ENCODE results near the gene SHOX.
"Not testable (repeated sequence)": the region's sequence is repeated elsewhere in the genome, so short reads cannot be mapped to it uniquely, and the experiment has no call there.

SHOX gene

DNA sequence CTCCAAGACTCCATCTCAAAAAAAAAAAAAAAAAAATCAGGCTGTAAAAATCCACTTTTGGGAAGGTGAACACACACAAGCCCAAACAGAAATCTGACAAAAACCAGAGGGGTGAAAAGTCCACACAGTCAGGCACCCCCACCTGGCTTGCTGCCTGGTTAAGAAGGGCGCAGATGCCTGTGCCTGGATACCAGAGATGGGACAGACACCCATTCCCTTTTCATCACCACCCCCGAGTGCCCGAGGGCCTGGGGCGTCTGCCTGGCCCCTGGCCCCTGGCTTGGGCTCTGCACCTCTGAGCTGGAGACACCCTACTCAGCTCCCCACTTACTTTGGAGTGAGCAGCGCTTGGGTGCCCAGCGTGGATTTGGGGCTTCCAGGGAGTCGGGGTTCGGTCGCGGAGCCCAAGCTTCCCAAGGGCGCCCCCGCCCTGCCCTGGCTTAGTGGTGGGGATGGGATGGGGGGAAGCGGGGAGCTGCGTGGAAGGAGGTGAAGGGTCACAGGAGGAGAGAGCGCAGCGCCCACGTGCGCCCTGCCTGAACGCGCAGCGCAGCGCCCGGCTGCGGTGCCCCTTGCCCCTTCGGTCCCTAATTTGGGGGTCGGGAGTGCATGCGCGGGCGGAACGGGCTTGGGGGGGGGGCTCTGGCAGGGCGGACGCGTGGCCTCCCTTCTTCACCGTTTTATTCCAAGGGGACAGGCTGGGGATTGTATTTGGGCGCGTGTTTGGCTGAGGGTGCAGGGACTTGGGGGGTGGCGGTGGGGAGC is 11.3 kb downstream of the SHOX start:
- H3K27me3 Mint-ChIP-seq = peaks cover 84% of the 10 kb centered on the region
- ATAC-seq = peak; percentile 31
- H3K36me3 Mint-ChIP-seq = peaks cover 5% of the 10 kb centered on the region
- peaks cover 3% of the 10 kb centered on the region for H3K9me3 Mint-ChIP-seq
- H3K4me3 Mint-ChIP-seq = no peak overlapping the region
- H3K27ac Mint-ChIP-seq = no peak overlapping the region
- H3K4me1 Mint-ChIP-seq = peaks cover 13% of the 10 kb centered on the region

DNA sequence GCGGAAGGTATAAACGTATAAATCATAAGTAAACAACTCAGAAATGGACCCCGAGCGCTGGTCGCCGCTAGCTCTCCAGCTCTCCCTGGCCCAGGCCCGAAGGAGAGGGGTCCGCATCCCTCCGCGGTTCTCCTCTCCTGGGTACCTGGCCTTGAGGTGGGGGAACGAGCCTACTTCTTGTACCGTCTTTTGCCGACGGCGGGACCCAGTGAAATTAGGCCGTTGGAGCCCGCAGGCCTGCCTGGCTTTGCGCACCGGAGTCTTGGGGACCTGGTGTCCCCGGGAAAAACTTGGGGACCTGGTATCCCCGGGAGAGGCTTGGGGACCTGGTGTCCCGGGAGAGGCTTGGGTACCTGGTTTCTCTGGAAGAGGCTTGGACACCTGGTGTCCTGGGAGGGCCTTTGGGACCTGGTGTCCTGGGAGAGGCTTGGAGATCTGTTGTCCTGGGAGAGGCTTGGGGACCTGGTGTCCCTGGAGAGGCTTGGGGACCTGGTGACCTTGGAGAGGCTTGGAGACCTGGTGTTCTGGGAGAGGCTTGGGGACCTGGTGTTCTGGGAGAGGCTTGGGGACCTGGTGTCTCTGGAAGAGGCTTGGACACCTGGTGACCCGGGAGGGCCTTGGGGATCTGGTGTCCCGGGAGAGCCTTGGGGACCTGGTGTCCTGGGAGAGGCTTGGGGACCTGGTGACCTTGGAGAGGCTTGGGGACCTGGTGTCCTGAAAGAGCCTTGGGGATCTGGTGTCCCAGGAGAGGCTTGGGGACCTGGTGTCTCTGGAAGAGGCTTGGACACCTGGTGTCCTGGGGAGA is 12.0 kb downstream of the SHOX start:
- no peak overlapping the region for H3K4me3 Mint-ChIP-seq
- H3K36me3 Mint-ChIP-seq = peaks cover 5% of the 10 kb centered on the region
- peaks cover 76% of the 10 kb centered on the region for H3K27me3 Mint-ChIP-seq
- no peak overlapping the region for H3K27ac Mint-ChIP-seq
- peaks cover 7% of the 10 kb centered on the region for H3K4me1 Mint-ChIP-seq
- no peak for ATAC-seq
- peaks cover 3% of the 10 kb centered on the region for H3K9me3 Mint-ChIP-seq

DNA sequence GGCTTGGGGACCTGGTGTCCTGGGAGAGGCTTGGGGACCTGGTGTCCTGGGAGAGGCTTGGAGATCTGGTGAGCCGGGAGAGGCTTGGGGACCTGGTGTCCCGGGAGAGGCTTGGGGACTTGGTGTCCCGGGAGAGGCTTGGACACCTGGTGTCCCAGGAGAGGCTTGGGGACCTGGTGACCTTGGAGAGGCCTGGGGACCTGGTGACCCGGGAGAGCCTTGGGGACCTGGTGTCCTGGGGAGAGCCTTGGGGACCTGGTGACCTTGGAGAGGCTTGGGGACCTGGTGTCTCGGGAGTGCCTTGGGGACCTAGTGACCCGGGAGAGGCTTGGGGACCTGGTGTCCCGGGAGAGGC is 12.6 kb downstream of the SHOX start:
- peaks cover 3% of the 10 kb centered on the region for H3K9me3 Mint-ChIP-seq
- peaks cover 1% of the 10 kb centered on the region for H3K4me1 Mint-ChIP-seq
- no peak overlapping the region for H3K4me3 Mint-ChIP-seq
- peaks cover 71% of the 10 kb centered on the region for H3K27me3 Mint-ChIP-seq
- H3K36me3 Mint-ChIP-seq = peaks cover 2% of the 10 kb centered on the region
- ATAC-seq = no peak
- H3K27ac Mint-ChIP-seq = no peak overlapping the region

DNA sequence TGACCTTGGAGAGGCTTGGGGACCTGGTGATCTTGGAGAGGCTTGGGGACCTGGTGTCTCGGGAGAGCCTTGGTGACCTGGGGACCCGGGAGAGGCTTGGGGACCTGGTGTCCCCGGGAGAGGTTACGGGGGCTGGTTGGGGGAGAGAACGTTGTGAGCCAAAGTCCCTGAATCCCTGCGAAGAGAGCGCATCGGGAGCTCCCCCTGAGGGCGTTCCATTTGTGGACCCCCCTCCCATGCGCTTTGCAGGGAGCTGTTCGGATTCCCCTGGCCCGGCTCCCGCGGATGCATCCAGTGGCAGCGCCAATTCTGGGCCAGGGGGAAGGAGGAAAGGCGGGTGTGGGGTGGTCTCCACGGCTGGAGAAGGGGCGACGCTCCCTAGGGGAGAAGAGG is 13.3 kb downstream of the SHOX start:
- no peak for ATAC-seq
- no peaks in the 10 kb centered on the region for H3K4me1 Mint-ChIP-seq
- no peak overlapping the region for H3K4me3 Mint-ChIP-seq
- no peaks in the 10 kb centered on the region for H3K36me3 Mint-ChIP-seq
- H3K9me3 Mint-ChIP-seq = peaks cover 3% of the 10 kb centered on the region
- H3K27ac Mint-ChIP-seq = no peak overlapping the region
- H3K27me3 Mint-ChIP-seq = peaks cover 64% of the 10 kb centered on the region

DNA sequence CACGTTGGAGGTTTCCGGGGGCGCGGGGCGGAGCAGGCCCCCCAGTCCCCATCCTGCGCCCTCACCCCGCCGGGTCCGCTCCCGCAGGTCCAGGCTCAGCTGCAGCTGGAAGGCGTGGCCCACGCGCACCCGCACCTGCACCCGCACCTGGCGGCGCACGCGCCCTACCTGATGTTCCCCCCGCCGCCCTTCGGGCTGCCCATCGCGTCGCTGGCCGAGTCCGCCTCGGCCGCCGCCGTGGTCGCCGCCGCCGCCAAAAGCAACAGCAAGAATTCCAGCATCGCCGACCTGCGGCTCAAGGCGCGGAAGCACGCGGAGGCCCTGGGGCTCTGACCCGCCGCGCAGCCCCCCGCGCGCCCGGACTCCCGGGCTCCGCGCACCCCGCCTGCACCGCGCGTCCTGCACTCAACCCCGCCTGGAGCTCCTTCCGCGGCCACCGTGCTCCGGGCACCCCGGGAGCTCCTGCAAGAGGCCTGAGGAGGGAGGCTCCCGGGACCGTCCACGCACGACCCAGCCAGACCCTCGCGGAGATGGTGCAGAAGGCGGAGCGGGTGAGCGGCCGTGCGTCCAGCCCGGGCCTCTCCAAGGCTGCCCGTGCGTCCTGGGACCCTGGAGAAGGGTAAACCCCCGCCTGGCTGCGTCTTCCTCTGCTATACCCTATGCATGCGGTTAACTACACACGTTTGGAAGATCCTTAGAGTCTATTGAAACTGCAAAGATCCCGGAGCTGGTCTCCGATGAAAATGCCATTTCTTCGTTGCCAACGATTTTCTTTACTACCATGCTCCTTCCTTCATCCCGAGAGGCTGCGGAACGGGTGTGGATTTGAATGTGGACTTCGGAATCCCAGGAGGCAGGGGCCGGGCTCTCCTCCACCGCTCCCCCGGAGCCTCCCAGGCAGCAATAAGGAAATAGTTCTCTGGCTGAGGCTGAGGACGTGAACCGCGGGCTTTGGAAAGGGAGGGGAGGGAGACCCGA is 14.0 kb downstream of the SHOX start:
- H3K4me1 Mint-ChIP-seq = no peaks in the 10 kb centered on the region
- H3K27me3 Mint-ChIP-seq = peaks cover 57% of the 10 kb centered on the region
- no peaks in the 10 kb centered on the region for H3K36me3 Mint-ChIP-seq
- peaks cover 3% of the 10 kb centered on the region for H3K9me3 Mint-ChIP-seq
- no peak overlapping the region for H3K27ac Mint-ChIP-seq
- ATAC-seq = no peak
- H3K4me3 Mint-ChIP-seq = no peak overlapping the region

DNA sequence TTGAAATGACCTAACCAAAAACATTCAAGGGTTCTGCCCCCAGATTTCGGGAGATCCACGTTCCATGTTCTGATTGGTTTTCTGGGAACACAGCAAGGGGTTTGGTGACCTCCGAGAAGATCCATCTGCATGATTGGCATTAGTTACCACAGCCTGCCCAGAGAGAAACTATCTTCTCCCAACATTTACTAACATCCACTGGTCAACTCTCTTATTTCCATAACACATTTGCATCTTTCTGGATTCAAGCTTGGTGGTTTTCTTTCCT is 15.6 kb downstream of the SHOX start:
- Mint-ChIP-seq H3K36me3 (no peaks in the 10 kb centered on the region), H3K4me1 (no peaks in the 10 kb centered on the region), H3K9me3 (peaks cover 3% of the 10 kb centered on the region), H3K27ac (no peak overlapping the region), H3K4me3 (no peak overlapping the region), H3K27me3 (peaks cover 41% of the 10 kb centered on the region)
- ATAC-seq = no peak

DNA sequence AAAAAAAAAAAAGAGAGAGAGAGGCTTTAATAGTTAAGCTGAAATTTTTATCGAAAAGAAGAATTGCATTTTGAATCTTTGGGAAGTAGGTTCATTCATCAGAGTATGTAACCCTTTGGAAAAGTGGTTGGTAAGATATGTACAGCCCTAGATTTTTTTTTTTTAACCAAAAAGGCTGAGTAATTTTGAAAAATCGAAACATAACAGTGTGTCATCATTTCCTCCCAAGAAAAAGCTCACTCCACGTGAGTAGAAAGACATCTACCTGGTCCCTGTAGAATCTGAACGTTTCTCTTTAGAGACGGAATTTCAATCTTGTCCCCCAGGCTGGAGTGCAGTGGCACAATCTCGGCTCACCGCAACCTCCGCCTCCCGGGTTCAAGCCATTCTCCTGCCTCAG is 16.2 kb downstream of the SHOX start:
- no peak for ATAC-seq
- no peak overlapping the region for H3K4me3 Mint-ChIP-seq
- no peaks in the 10 kb centered on the region for H3K4me1 Mint-ChIP-seq
- H3K36me3 Mint-ChIP-seq = no peaks in the 10 kb centered on the region
- peaks cover 3% of the 10 kb centered on the region for H3K9me3 Mint-ChIP-seq
- no peak overlapping the region for H3K27ac Mint-ChIP-seq
- H3K27me3 Mint-ChIP-seq = peaks cover 35% of the 10 kb centered on the region

DNA sequence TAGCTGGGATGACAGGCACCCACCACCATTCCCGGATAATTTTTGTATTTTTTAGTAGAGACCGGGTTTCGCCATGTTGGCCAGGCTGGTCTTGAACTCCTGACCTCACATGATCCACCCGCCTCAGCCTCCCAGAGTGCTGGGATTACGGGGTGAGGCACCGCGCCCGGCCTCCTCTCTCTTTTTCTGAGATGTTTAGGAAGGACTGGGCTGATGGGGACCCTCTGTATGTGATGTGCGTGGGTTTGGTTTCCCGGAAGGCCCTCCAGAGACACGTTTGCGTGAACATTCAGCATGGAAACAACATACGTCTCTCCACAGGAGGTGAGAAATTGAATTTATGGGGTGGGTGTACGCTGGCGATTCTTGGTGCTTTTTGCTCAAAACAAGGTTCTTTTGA is 18.6 kb downstream of the SHOX start:
- Mint-ChIP-seq H3K4me3 (no peak overlapping the region), H3K27me3 (peaks cover 18% of the 10 kb centered on the region), H3K36me3 (no peaks in the 10 kb centered on the region), H3K9me3 (peaks cover 3% of the 10 kb centered on the region), H3K4me1 (no peaks in the 10 kb centered on the region), H3K27ac (no peak overlapping the region)
- no peak for ATAC-seq

DNA sequence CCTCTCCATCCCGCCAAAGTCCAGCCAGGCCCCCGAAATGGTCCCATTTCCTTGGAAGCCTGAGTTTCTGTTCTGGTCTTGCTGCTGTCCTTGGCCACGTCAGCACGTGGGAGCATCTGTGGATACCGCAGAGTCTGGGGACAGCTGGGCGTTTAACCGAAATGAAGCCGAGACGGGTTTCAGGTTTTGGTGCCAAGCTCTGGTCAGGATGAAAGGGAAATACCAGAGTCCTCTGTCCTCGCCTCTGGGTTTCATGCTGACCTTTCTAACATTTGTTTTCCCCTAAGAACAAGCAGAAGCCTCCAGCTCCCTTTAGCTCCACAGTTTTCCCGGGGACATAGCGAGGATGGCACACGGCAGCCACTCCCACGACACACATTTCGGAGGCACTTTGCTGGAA is 19.7 kb downstream of the SHOX start:
- no peaks in the 10 kb centered on the region for H3K4me1 Mint-ChIP-seq
- ATAC-seq = no peak
- no peak overlapping the region for H3K4me3 Mint-ChIP-seq
- H3K9me3 Mint-ChIP-seq = peaks cover 3% of the 10 kb centered on the region
- H3K36me3 Mint-ChIP-seq = no peaks in the 10 kb centered on the region
- peaks cover 12% of the 10 kb centered on the region for H3K27me3 Mint-ChIP-seq
- no peak overlapping the region for H3K27ac Mint-ChIP-seq

DNA sequence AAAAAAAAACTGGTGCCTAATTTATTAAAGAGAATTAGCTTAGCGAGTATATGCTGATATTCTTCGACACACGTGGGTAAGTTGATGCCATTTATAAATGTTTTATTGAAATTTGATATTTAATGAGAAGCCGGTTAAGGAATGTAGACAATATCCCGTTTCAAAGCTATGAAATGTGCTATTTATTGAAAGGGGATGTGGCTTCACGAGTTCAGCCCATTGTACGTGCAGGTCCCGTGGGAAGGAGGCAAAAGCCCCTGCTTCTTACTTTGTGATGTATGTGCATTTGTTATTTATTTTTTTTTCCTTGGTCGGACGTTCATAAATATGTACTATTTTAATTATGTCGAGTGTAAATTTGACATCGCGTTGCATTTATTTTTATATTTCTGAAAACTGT is 20.2 kb downstream of the SHOX start:
- Mint-ChIP-seq H3K4me1 (no peaks in the 10 kb centered on the region), H3K36me3 (no peaks in the 10 kb centered on the region), H3K27ac (no peak overlapping the region), H3K27me3 (peaks cover 7% of the 10 kb centered on the region), H3K4me3 (no peak overlapping the region), H3K9me3 (peaks cover 3% of the 10 kb centered on the region)
- ATAC-seq = no peak

DNA sequence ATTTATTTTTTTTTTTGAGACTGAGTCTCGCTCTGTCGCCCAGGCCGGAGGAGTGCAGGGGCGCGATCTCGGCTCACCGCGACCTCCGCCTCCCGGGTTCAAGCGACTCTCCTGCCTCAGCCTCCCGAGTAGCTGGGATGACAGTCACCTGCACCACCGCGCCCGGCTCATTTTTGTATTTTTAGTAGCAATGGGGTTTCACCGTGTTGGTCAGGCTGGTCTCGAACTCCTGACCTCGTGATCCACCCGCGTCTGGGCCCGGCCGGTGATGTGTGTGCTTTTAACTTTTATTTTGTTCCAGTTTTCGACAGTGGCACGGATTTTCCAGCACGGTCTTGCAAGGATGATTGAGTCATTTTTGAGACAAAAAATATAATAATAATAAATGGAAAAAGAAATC is 21.3 kb downstream of the SHOX start:
- not testable (repeated sequence) for H3K36me3 Mint-ChIP-seq, H3K4me3 Mint-ChIP-seq, H3K4me1 Mint-ChIP-seq, H3K27me3 Mint-ChIP-seq, H3K9me3 Mint-ChIP-seq, ATAC-seq, H3K27ac Mint-ChIP-seq

DNA sequence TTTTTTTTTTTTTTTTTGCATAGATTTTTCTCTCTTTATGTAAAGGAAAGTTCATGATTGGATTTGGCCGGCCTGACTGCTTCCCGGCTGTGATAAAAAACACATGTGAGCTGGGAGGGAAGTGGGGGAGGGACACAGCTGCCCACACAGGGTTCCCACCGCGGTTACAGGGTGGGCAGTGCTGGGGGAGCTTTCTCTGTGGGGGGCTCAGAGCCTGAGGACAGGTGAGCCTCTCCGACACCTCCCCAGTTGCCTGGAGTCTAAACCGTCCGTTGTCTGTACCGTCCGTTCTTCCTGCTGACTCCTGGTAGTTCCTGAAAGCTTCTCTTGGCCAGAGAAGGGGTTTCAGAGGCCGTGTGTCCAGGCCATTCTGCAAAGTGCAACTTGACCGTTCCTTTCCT is 21.8 kb downstream of the SHOX start:
- ATAC-seq = no peak

DNA sequence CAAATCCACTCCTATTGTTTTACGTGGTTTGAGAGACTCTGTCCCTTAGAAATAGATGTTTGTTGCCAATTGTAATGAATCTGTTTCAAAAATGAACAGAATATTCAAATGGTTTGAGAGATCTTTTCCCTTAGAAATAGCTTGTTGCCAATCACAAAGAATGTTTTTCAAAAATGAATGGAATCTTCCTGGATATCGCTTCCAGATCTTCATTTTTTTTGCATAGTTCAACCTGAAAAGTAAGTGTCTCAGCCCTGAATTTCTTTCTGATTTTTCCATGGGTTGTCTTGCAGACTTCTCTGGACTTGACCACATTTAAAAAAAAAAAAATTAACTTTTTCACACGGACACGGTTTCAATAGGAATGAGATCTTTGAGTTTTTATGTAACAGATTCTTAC is 22.7 kb downstream of the SHOX start:
- Mint-ChIP-seq H3K36me3 (no peaks in the 10 kb centered on the region), H3K27ac (no peak overlapping the region), H3K27me3 (no peaks in the 10 kb centered on the region), H3K4me3 (no peak overlapping the region), H3K4me1 (no peaks in the 10 kb centered on the region), H3K9me3 (no peaks in the 10 kb centered on the region)
- no peak for ATAC-seq

More for the DNA sequence above, 21.8 kb downstream of the SHOX start:
- H3K4me3 Mint-ChIP-seq = no peak overlapping the region
- no peaks in the 10 kb centered on the region for H3K4me1 Mint-ChIP-seq
- no peaks in the 10 kb centered on the region for H3K36me3 Mint-ChIP-seq
- H3K9me3 Mint-ChIP-seq = no peaks in the 10 kb centered on the region
- no peaks in the 10 kb centered on the region for H3K27me3 Mint-ChIP-seq
- H3K27ac Mint-ChIP-seq = no peak overlapping the region

DNA sequence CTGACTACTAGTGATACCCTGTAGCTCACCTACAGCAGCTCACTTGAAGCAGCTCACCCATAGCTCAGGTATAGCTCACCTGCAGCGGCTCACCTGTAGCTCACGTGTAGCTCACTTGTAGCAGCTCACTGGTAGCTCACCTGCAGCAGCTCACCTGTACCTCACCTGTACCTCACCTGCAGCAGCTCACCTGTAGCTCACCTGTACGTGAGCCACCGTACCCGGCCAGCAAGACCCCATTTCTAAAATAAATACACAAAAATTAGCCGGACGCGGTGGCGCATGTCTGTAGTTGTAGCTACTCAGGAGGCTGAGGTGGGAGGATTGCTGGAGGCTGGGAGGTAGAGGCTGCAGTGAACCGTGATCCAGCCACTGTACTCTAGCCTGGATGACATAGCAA is 30.6 kb downstream of the SHOX start:
- Mint-ChIP-seq H3K9me3 (peaks cover 3% of the 10 kb centered on the region), H3K27ac (no peak overlapping the region)

DNA sequence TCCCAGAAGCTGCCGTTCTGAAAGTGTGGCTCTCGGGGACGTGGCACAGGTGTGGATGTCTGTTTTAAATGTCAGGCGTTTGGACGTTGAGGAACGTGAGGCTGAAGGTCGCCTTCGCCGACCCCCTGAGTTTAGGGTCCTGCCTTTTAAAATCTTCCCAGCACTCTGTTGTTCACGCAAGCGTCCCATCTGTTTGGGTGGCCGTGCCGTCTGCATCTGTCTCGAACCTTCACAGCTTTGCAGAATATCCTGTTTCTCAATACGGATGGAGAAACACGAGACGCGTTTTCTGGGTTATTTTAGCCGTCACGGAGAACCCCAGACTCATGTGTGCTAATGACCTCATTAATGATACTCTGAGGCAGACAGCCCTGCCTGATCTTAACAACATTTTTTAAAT is 31.5 kb downstream of the SHOX start:
- Mint-ChIP-seq H3K4me1 (no peaks in the 10 kb centered on the region), H3K27me3 (no peaks in the 10 kb centered on the region), H3K36me3 (no peaks in the 10 kb centered on the region), H3K27ac (no peak overlapping the region), H3K4me3 (no peak overlapping the region), H3K9me3 (peaks cover 3% of the 10 kb centered on the region)
- ATAC-seq = no peak

More for the DNA sequence above, 30.6 kb downstream of the SHOX start:
- Mint-ChIP-seq H3K27me3 (no peaks in the 10 kb centered on the region), H3K4me3 (no peak overlapping the region), H3K4me1 (no peaks in the 10 kb centered on the region), H3K36me3 (no peaks in the 10 kb centered on the region)
- ATAC-seq = no peak

All from stimulated activated memory B cell treated with anti-CD40 and anti-IgM and Interleukin-4, amounts not matched to agents 10 μg/mL and 1 μg/mL and 100 μg/mL, for 72 hours (primary cell).